LoVo (cell line): Measurements from ENCODE around the gene ZNF598.
"Not testable (repeated sequence)": the region's sequence is repeated elsewhere in the genome, so short reads cannot be mapped to it uniquely, and the experiment has no call there.

Experiments used
- DNase-seq: peaks from one replicate; pipeline ENCODE4 v3.0.0-alpha.2; 2016; ENCODE audit warnings: low spot score

The ZNF598 gene

DNA sequence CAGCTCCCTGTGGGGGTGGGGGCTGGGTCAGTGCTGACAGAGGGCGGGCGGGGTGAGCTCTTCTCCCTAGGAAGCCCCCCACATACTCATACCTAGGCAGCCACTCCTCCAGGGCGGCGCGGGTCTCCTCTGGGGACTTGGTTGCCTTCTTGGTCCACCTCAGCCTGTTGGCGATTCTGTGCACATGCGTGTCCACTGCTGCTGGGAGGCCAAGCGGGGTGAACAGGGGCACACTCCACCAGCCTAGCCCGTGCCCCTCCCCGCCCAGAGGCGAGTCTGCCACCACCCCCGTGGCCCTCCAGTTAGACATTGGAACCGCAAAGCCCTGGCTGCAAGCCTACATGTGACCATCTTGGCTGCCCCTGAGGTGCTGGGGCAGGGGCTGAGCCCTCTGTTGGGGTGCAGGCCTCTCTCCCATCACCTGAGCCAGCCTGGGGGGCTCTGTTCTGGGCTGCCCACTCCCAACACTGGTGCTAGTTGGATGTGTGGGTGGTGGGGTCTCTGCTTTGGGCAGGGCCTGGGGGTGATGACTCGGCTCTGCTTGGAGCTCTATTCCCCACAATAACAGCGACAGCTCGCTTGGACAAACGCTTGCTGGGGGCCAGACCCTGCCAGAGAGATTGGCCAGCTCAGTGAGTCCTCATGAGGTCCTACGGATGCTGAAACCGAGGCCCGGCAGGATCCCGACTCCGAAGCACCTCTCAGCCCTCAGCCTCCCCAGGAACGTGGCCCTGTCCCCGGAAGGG is 30.6 kb upstream of the ZNF598 start:
- DNase-seq = no peak

DNA sequence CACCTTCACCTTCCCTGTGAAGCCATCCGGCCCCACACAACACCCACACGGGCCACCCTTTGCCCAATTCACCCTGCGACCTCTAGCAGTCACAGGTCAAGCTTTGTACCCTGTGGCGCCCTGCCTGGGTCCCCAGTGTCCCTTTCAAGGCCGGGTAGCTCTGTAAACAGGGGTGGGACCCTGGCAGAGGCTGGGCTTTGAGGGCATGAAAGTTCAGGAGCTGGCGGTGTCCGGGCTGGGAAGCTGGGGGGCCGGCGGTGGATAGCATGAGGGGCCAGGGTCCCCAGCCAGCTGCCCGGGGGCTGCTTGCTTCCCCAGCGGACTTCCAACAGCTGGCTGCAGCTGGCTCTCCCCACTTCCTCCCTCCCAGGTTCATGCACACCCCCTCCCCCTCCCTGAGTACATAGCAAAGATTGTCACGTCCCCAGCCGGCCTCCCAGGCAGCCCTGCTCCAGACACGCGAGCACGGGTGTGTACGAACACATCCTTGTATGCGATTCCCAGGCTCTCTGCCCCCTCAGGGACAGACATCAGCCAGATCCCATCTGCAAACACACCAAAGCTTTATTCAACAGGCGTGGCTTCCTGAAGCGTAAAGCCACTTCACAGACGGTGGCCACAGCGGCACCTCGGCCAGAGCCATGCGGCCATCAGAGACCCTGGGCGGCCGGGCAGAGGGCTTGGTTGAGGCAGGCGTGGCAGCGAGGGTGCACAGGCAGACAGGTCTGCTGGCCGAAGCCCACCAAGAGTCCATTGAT is 29.8 kb upstream of the ZNF598 start:
- DNase-seq = no peak

DNA sequence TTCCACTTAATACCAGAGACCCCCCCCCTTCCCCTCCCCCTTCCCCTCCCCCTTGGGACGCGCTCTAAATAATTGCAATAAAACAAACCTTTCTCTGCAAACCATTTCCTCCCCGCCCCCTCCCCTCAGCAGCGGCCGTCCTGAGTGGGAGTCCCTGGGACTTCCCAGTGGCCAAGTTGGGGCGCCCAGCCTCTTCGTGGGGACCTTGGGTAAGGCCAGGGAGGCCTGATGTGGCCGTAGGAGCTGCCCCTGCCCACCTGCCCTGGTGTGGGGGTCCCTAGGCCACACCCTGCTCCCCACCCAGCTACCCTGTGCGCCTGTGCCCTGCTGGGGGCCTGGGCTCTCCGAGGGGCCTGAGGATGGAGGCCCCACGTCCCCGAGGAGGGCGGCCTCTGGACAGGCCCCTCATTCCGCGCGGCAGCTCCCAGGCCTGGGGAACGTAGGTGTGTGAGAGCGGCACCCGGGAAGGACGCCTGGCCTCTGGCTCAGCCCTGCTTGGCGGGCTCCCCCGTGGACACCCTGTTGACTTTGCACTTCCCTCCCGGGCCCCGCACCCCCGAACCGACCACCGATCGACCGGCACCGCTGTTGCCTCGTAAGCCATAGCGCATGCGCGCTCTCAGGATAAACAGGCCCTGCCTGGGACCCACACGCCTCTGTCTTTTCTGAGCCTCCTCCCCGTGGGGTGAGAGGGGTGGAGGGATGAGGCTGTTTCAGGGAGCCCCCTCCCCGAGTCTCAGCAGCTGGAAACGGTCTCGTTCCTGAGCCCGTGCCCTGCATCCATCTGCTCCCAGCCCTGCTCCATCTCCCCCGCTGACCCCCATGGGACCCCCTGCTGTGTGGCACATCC is 29.0 kb upstream of the ZNF598 start:
- no peak for DNase-seq

DNA sequence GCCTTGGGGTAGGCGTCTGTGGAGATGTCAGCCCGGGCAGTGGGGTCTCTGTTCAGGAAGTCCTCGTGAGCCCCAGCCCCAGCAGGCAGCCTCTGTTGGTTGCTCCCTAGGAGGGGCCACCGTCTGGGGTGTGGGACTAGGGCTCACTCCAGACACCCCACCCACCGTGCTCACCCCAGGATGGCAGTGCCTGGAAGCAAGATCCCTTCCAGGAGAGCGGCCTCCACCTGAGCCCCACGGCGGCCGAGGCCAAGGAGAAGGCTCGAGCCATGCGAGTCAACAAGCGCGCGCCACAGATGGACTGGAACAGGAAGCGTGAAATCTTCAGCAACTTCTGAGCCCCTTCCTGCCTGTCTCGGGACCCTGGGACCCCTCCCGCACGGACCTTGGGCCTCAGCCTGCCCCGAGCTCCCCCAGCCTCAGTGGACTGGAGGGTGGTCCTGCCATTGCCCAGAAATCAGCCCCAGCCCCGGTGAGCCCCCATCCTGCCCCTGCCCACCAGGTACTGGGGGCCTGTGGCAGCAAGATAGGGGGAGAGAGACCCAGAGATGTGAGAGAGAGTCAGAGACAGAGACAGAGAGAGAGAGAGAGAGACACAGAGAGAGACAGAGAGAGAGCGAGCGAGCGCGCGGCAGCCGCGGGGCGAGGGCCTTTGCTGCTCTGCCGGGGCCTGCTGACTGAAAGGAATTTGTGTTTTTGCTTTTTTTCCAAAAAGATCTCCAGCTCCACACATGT is 28.2 kb upstream of the ZNF598 start:
- no peak for DNase-seq

DNA sequence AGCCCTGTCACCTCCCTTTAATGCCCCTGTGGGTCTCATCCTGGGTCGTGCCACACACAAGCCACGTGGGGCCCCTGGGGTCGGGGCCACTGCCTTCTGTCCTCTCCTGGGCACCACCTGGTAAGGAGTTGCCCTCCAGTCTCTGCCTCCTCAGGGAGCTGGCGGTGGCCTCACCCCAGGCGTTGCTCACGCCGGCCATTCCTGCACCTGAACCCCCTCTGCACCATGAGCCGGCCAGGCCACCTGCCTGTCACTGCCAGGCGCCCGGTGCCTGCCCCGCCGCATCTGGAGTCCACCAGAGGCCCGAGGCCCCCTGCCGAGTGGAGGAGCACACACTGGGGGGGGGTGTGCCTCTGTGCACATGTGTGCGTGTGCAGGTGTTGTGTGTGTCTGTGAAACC is 27.5 kb upstream of the ZNF598 start:
- DNase-seq = no peak

DNA sequence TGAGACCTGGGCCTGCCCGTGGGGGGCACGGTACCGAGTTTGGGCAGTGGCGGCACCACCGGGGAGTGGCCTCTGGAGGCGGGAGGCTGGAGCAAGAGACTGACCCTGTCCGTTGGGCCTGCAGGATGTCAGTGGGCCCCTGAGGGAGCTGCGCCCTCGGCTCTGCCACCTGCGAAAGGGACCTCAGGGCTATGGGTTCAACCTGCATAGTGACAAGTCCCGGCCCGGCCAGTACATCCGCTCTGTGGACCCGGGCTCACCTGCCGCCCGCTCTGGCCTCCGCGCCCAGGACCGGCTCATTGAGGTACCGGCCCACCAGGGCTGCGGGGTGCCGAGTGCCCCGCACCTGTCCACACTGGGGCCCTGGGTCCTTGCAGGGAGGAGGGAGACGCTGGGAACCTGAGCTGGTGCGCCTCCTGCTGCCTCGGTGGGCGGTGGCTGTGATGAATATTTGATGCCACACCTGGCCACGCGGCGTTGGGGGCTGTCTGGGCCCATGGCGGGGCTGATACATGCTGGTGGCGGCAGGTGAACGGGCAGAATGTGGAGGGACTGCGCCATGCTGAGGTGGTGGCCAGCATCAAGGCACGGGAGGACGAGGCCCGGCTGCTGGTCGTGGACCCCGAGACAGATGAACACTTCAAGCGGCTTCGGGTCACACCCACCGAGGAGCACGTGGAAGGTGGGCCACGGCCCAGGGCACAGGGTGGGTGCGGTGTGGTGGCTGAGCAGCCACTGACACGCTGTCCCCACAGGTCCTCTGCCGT is 26.8 kb upstream of the ZNF598 start:
- no peak for DNase-seq

DNA sequence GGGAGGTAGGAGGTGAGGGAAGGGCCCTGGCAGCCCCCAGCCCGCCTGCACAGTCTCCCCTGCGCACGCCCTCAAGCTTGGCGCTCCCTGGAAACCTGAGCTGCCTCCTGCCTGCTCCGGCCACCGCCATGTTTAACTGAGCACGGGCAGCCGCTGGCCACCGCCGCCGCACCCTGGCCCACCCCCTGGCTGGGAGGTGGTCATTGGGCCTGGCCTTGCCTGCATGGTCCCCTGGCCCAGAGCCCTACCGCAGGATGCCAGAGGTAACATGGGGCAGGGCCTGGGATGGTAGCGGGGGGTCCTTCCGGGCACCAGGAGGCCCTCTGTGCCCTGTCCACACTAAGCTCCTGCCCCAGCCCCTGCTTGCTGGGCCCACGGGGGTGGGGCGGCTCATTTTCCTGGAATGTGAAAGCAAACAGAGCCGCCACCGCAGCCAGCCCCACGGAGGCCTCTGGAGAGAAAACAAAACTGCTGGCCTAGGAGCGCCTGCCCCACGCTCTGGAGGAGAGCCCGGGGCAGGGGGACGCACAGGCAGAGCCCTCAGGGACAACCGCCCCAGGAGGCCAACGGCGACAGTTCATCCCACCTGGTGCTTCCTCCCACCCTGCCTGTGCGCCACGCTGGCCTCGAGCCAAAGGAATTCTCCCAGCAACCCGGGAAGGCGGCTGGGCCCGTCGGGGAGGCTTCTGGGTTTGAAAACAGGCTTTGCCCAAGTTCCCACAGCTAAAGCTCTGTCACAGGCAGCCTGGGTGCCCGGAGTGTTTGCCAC is 26.0 kb upstream of the ZNF598 start:
- DNase-seq = no peak

DNA sequence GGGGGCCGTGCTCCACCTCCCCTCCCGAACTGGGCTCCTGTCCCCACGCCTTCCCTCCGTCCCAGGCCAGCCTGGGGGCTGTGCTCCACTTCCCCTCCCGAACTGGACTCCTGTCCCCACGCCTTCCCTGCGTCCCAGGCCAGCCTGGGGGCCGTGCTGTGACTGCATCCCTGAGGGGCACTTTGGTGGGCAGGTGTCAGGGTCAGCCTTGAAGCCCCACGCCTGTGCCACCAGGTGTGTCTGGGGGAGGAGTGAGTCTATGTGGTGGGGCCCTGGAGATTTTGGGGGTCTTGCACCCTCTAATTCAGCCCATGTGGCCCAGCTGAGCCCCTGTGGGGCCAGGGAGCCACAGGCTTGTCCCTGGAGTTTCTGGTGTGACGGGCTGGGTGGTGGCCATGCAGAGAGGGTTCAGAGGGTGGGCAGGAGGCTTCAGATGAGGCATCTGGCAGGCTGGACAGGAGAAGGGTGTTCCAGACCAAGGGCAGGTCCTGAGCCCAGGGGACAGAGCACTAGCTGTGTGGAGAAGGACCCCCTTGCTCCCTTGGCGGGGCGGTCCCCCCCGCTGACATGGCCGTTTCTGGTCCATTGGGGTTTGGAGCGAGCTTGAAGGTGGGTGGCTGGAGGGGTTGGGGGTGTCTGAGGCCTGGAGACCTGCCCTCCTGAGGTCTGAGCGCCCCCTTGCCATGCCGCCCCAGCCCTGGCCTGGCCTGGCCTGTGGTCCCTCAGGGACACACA is 25.2 kb upstream of the ZNF598 start:
- DNase-seq = no peak

DNA sequence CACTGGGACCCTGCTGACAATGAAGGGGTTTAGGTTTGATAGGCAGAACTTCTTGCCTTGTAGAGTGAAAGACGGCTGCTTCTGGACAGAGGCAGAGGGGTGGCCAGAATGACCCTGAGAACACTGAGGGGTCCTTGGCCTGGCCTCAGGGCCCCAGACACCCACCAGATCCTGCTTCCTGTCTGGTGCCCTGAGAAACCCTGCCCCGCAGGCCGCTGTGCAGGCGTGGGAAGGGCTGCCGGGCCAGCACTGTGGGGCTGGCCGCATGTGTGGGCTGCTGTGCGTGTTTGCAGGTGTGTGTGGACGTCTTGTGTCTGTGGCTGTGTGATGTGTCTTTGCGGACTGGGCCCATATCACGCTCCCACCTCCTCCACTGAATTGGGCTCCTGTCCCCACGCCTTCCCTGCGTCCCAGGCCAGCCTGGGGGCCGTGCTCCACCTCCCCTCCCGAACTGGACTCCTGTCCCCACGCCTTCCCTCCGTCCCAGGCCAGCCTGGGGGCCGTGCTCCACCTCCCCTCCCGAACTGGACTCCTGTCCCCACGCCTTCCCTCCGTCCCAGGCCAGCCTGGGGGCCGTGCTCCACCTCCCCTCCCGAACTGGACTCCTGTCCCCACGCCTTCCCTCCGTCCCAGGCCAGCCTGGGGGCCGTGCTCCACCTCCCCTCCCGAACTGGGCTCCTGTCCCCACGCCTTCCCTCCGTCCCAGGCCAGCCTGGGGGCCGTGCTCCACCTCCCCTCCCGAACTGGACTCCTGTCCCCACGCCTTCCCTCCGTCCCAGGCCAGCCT is 24.5 kb upstream of the ZNF598 start:
- DNase-seq = not testable (repeated sequence)

DNA sequence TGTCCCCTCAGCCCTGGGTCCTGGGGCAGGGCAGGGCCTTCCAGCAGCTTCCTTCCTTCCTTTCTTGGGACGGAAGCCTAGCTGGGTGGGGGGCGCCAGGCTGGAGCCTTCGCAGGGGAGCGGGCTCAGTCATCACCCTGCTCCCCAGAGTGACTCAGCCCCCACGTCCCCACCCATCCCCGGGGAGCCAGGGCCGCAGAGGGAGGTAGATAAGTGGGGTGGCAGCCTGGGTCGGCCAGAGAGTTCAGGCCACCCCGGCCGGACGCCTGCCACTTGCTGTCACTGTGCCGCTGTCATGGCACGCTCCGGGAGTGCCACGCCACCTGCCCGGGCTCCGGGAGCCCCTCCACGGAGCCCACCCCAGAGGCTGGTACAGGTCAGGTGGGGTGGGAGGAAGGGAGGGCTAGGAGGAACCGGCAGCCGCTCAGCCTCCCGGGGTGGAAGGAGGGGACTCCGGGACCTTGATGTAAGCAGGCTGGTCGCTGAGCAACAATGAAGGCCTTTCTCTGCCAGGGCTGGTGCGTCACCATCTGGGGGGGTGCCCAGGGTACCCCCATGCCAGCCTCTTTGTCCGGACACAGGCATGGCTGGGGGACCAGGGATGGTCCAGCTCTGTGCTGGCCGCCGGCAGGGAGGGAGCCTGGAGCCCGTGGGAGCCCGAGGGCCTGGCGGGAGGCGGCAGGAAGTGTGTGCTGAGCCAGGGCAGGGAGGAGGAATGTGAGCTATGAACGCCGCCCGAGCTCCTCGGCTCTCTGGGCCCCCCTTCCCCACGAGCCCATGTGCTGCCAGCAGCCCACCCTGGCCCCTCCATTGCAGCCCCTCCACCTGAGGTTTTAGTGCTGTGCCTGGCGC is 23.7 kb upstream of the ZNF598 start:
- no peak for DNase-seq

DNA sequence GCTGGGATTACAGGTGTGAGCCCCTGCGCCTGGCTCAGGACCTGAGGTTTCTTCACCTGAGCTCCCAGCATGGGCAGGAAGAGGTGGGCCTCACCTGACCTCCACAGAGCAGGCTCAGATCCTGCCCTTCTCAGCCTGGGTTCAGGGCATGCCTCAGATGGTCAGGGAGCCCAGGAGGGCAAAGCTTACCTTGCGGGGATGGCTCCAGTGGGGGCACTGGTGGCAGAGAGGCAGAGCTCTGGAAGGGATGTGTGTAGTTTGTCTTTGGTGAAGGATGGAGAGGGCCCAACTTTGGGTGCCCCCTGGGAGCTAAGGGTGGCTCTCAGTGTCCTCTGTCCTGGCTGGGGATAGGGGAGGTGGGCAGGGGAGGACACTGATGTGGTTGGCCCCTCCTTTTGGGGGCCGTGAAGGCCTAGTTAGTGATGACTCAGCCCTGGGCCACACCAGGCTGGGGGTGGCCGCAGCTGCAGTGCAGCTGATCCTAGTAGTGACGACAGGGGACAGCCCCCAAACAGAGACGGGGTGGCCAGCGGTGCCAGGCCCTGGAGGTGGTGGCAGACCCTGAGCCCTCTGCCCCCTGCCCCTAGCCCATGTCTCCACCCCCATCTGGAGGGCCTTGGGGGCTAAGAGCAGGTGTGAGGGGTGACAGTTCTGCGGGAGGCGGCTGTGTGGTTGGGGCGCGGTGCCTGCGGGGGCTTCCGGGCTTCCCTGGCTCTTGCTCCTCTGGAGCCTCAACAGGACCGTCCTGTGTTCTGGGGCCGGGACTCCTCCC is 22.9 kb upstream of the ZNF598 start:
- no peak for DNase-seq

DNA sequence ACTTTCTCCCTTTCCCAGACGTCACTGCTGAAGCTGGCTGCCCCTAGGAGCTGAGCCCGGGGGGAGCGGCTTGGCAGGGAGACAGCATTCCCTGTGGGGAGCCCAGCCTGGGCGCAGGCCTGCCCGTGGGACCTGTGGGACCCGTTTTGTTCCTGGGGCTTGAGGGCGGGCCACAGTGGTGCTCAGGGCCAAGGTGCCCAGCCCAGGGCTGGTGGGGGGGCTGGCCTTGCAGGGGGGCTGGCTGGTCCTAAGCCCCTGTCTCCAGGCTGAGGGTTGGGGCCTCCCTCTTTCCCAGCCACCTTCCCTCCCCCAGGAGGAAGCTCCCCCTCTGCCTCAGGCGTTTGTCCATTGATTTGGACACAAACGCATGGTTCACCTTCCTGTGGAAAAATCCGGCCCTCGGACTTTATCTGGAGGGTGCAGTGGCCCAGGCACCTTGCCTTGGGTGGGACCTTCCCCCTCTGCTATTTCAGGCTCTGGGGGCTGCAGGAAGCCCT is 21.5 kb upstream of the ZNF598 start:
- DNase-seq = no peak

DNA sequence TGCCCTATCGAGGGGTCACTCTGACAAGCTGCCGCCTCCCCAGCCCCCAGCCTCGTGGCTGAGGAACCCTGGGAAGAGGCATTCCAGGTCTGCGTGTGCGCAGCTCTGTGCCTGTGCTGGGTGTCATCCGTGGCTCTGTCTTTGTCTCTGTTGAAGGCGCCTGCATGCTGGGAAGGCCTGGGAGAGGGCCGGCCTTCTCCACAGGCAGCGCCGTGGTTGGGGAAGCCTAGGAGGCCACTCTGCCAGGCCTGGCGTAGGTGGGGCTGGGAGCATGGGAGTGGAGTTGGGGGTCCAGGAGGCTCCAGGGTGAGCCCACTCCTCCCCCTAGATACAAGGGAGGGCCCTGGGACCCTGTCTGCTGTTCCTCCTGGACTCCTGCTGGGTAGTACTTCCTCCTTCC is 20.4 kb upstream of the ZNF598 start:
- no peak for DNase-seq

DNA sequence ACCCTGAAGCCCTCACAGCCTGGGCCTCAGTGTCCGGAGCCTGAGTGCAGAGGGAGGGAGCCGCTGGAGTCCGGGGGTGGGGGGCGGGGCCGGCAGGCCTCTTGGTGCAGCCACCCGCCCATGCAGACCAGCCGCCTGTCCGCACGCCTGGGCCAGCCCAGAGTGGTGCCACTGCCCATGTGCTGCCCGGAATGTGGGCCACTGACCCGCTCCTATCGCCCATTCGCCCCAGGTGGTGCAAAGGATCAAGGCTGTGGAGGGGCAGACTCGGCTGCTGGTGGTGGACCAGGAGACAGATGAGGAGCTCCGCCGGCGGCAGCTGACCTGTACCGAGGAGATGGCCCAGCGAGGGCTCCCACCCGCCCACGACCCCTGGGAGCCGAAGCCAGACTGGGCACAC is 19.7 kb upstream of the ZNF598 start:
- DNase-seq = no peak

DNA sequence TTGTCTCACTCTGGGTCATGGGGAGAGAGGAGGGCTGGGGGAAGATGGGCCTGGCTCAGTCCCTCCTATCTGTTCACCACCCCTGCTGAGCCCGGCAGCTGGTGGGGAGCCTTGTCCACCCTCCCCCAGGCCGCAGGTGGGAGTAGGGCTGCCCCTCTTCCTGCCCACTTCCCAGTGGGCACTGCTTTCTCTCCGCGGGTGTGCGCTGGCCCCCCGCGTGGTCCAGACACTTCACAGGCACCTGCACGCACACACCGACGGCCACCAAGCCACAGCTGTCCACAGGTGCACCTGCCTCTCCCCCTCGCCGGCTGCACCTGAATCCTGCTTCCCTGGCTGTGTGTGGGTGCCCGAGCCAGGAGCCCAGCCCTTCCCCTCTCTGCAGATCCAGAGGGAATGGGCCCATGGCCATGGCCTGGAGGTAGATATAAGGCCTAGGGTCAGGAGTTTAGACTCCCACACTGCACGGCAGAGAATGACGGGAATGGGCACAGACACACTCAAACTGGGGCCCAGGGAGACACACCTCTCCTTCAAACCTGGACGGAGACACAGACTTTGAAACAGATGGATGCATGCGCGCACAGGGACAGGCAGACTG is 19.1 kb upstream of the ZNF598 start:
- DNase-seq = no peak

DNA sequence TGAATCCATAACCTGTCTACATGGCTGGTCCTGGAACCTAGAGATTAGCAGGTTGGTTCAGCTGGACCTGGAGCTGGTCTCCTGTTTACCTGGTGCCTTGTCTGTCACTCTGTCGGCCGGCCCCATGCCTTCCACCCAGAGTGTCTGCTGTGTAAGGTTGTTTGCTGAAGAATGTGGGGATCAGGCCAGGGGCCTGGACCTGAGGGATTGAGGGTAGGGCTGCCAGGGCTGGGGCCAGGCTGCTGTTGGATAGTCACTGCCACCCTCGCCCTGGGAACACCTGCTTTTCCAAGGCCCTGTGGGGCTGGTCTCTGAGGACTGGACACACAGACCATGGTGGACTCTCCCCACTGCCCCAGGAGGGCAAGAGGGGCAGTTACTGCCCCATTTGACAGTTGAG is 18.5 kb upstream of the ZNF598 start:
- DNase-seq = no peak
